GM18867 (cell line): ENCODE measurements around the gene PDZRN3.

ENCODE experiments used
- ATAC-seq: cut with Tn5 transposase; IDR thresholded peaks from one replicate; pipeline ENCODE4 v1.9.1; 2021; ENCODE audit warnings: mild to moderate bottlenecking, moderate library complexity; ENCODE audit not compliant: unreplicated experiment

Gene PDZRN3

GRCh38 chr3:73559749-73560148, 65.0 kb downstream of the PDZRN3 start:
- ATAC-seq, result no peak

- no peak for ATAC-seq
These were observed 66.0 kb downstream of the PDZRN3 start for GRCh38 chr3:73558727-73559075.

GRCh38 chr3:73557986-73558726, 66.6 kb downstream of the PDZRN3 start:
- no peak for ATAC-seq

GRCh38 chr3:73556520-73557372, 68.0 kb downstream of the PDZRN3 start:
- ATAC-seq, result no peak

- ATAC-seq, result no peak
These were observed 69.7 kb downstream of the PDZRN3 start for GRCh38 chr3:73555076-73555475.

GRCh38 chr3:73552700-73553099, 72.0 kb downstream of the PDZRN3 start:
- no peak for ATAC-seq

GRCh38 chr3:73550032-73550431, 74.7 kb downstream of the PDZRN3 start:
- no peak for ATAC-seq

GRCh38 chr3:73549051-73549600, 75.6 kb downstream of the PDZRN3 start:
- no peak for ATAC-seq

GRCh38 chr3:73548436-73548835, 76.3 kb downstream of the PDZRN3 start:
- no peak for ATAC-seq

- ATAC-seq, result no peak
These were observed 77.1 kb downstream of the PDZRN3 start for GRCh38 chr3:73547427-73548248.

- ATAC-seq, result no peak
These were observed 77.8 kb downstream of the PDZRN3 start for GRCh38 chr3:73546961-73547360.

- no peak for ATAC-seq
These were observed 81.3 kb downstream of the PDZRN3 start for GRCh38 chr3:73543412-73543811.

- no peak for ATAC-seq
These were observed 82.6 kb downstream of the PDZRN3 start for GRCh38 chr3:73542136-73542535.

GRCh38 chr3:73540969-73541740, 83.6 kb downstream of the PDZRN3 start:
- no peak for ATAC-seq

- ATAC-seq, result no peak
These were observed 86.3 kb downstream of the PDZRN3 start for GRCh38 chr3:73538486-73538885.

GRCh38 chr3:73536952-73537351, 87.8 kb downstream of the PDZRN3 start:
- ATAC-seq, result no peak

- ATAC-seq, result no peak
These were observed 88.3 kb downstream of the PDZRN3 start for GRCh38 chr3:73536336-73536895.

GRCh38 chr3:73535931-73536330, 88.8 kb downstream of the PDZRN3 start:
- no peak for ATAC-seq

- ATAC-seq, result no peak
These were observed 89.6 kb downstream of the PDZRN3 start for GRCh38 chr3:73535137-73535536.

GRCh38 chr3:73530022-73530396, 94.7 kb downstream of the PDZRN3 start:
- ATAC-seq, result no peak
